NCI-H2107 treated with DMSO at 0.1 percent for 48 hours (cell line): Measurements from ENCODE around the gene SLC6A15.
A peak's percentile ranks its signal among the peaks of the same experiment; 100 is the strongest.

Experiments
- DNase-seq: peaks from one replicate; lab custom pipeline; 2025; ENCODE audit not compliant: unreplicated experiment; lab: John Stamatoyannopoulos, UW

SLC6A15 gene

DNA sequence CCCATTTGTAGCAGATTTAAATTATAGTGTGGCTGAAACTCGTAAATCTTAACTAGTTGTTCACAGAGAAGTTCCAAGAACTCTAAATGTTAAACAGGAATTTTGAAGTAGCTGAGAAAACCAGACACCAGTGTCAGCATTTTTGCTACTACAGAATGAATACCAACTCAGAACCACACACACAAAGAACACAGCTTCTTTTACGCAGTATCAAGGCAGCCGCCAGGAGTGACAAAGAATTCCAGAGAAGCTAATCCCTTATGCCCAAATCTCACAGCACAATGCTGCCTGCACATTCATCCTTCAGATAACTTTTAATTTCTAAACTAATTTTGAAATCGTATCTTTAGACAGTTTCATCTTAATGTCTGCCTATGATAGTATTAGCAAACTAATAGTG lies 37.4 kb downstream of the SLC6A15 start:
- no peak for DNase-seq

DNA sequence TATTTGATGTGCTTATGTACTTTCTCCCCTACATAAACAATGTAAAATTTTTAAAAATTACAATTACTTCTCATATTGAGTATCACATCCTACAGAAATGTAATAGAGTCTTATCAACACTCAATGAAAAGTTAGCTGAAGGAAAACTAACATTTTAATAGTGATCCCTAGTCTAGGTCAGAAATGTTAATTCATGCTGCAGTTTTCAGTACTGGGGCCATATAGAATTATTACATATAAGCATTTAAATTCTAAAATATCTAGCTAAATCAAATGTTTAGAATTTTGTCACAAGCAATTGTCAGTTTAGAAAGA lies 37.8 kb downstream of the SLC6A15 start:
- DNase-seq = no peak

DNA sequence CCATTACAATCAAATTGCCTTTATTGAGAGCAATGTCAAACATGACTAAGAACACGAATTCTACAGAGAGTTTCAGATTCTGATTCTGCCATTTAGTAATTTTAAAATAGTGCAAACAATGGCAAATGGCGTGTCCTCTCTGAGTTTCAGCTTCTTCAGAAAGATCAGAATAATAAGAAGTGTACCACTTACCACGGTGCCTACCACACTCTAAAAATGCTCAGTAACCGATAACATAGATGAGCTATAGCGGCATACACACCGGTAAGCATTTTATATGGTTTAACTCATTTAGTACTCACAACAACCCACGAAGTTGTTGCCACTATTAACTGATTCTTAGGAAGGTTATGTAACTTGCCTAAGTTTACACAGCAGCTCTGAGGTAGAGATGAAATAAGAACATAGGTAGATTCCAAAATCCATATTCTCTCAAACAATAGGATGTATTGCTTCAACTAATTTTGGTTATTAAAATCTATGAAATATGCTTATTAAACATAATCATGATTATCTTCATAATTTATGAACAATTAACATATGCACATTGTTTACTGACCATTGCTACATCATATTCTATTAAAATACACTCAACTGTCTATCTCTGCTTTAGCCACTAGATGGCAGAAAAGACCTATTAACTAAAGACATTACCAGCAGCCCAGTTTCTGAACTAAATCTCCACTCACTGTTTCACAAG lies 38.3 kb downstream of the SLC6A15 start:
- peak; percentile 66 for DNase-seq

DNA sequence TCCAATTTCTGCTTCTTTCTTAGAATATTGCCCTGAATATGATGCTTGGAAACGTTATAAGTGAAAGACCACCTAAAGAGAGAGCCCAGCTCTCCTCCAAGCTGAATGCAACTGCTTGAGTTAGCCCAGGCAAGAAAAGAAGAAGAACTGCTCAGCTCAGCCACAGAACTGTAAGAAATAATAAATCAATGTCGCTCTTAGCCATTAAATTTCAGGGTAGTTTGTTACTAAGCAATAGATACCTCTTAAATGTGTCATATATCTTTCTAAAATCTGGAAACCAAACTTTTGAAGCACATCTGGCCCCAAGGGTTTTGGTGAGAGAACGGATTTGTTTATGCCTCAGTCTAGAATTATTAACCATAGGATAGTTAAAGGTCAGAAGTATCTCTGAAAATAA lies 50.4 kb downstream of the SLC6A15 start:
- no peak for DNase-seq

DNA sequence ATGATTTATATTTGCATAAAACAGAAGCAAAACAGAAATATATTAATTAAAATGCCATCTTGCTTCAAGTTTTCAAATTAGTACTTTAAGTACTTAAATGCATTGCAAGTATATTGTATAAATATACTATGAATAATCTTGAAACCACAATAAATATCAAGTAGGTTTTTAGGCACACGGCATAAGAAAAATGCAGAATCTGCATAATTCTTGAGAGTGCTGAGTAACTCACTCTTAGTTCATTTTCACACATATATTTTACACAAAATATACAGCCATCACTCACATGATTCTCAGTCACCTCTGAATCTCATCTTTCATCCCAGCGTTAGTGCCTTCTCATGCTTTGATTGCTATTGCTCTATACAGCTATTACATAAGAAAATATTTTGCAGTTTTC lies 51.9 kb downstream of the SLC6A15 start:
- no peak for DNase-seq

DNA sequence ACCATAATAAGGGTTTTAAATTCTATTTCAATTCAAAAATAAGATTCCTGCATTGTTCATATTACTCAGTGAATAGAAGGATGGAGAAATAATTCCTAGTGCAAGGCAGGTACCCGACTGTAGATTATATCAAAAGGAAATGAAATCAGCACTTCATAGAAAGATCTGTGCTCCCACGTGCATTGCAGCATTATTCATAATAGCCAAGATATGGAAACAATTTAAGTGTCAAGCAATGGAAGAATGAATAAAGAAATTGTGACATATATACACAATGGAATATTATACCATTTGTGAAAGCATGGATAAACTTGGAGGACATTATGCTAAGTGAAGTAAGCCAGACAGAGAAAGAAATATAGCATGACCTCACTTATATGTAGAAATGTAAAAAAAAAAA lies 53.8 kb downstream of the SLC6A15 start:
- no peak for DNase-seq

DNA sequence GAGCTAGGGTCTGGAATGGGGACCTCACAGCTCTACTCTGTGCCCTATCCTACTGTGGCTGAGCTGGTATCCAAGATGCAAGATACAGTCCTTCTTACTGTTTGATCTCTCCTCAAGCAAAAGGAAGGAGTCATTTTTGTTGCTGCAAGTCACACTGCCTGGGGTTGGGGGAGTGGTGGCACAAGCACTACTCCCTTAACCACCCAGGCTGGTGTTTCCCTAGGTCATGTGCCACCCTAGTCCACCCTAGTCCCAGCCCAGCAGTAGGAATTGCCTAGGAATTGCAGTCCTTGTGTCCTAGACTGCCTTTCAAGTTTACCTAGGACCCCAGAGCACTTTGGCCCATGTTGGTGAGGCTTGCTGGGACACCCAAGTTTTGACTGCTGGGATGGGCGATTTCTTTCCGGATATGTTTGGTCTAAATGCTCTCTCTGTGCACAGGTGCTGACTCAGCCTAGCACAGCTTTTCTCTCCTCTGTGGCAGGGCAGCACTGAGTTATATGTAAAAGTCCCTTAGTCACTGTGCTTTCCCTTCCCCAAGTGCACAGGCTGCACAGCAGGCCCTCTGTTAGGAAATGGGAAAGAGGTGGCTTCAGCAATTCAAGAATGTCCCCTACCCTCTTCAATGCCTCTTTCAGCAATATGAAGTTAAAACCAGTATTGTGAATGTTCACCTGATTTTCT lies 54.9 kb downstream of the SLC6A15 start:
- no peak for DNase-seq

DNA sequence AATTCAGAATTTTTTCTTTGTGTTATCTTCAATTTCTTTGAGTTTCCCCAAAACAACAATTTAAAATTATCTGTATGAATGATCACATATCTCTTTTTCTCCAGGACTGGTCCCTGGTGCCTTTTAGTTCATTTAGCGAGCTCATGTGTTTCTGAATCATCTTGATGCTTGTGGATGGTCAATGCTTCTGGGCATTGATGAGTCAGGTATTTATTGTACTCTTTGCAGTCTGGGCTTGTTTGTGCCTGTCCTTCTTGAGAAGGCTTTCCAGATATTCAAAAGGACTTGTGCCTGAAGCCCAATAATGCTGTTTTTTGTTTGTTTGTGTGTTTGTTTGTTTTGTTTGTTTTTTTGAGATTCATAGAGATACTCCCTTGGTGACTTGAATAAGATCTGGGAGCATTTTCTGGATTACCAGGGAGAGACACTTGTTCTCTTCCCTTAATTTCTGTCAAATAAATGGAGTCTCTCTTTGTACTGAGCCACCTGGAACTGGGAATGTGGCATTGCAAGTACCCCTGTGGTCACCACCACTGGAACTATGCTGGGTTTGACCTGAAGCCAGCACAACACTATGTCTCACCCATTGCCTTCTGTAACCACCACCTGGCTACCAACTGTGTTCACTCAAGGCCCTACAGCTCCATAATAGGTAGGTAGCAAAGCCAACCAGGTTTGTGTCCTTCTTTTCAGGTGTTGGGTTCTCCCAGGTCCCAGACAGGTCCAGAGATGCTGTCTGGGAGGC lies 56.3 kb downstream of the SLC6A15 start:
- DNase-seq = no peak

DNA sequence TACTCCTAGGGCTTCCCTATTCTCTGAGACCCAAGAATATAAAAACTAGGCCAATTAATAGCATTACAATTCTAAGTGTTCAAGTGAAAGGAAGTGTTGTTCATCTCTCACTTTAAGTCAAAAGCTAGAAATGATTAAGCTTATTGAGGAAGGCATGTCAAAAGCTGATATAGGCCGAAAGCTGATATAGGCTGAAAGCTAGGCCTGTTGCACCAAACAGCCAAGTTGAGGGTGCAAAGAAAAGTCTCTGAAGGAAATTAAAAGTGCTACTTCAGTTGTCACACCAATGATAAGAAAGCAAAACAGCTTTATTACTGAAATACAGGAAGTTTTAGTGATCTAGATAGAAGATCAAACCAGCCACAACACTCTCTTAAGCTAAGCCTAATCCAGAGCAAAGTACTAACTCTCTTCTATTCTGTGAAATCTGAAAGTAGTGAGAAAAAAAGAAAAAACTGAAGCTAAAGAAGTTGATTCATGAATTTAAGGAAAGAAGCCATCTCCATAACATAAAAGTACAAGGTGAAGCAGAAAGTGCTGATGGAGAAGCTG lies 68.9 kb downstream of the SLC6A15 start:
- DNase-seq = no peak

DNA sequence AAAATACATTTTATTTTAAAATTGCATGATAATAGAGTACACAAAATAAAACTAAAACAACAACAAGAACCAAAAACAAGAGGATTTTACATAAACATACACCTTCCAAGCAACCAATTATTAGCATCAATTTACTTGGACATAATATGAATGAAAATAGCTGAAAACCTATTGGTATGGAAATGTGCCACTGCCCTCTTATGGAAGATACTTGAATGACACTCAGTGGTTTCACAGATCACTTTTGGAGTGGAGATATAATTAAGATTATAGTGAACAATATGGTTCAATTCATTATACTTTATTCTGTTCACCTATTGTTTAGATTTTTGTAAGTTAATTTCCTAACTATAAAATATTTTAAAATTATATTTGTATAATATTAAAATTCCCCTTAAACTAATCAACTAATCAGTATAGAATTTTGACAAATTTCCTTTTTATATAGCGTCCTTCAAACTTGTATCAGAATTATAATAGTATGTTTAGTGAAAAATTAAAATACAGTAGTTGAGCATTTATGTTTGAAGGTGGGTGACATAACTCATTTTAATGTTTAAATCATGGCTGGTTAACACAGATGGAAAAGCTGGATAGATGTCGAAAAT lies 70.1 kb downstream of the SLC6A15 start:
- peak; percentile 44 for DNase-seq

DNA sequence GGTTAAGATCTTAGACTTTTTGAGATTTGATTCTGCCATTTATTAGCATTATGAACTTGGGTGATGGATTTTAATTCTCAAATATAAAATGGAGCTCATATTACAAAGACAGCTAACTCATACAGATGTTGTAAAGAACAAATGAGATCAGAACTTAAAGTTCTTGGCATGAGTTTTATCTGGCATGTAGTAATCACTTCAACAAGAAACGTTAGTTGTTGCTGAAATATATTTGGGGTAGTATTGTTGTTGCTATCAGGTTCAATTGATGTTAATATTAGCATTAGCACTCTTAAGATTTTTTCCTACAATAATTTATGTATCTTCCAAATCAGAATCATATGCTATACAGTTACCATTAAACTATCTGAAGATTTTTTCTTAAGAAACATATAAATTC lies 71.0 kb downstream of the SLC6A15 start:
- no peak for DNase-seq

DNA sequence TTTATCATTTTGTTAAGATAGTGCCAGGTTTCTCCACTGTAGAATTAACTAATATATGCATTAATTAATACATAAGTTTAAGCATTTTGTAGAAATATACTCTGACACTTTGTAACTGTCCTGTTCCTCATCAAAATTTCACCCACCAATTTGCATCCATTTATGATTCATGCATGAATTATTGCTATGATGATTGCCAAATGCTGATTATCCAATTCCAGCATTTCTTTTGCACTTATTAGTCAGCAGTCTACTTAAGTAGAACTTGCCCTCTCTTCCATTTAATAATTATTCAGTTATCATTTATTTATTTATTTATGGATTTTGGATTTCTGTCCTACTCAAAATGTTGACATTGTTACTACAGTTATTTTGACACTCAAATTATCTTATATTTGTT lies 72.2 kb downstream of the SLC6A15 start:
- no peak for DNase-seq

DNA sequence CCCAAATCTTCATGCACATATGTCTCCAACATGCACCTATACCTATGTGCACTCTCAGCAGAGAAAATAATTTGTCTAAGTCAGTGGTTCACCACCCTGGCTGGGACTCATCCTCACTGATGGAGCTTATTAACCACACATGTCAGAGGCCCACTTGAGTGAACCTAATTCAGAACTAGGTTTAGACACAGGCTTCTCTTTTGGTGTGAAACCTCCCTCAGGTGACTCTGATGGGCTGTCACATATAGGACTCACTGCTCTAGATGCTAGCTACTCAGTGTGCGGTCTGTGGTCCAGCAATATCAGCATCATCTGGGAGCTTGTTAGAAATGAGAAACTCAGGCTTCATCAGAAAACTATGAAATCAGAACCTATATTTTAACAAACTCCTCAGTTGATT lies 85.7 kb downstream of the SLC6A15 start:
- no peak for DNase-seq

DNA sequence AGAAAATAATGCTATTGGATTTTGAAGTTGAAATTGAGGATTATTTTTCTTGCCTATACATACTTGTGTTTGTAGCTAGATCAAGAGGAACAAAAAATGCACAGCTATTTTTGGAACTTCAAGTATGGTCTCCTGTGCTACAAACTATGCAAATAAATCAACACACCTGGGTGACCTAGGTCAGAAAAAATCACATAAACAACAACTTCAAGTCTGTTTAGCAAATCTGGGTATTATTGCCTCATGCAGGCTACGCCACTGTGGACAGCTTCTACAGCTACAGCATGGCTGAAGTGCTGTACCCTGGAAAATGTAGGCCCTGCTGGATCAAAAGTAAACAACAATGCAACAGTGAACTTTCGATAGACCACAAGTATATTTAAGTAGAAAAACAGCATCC lies 87.5 kb downstream of the SLC6A15 start:
- DNase-seq = no peak

DNA sequence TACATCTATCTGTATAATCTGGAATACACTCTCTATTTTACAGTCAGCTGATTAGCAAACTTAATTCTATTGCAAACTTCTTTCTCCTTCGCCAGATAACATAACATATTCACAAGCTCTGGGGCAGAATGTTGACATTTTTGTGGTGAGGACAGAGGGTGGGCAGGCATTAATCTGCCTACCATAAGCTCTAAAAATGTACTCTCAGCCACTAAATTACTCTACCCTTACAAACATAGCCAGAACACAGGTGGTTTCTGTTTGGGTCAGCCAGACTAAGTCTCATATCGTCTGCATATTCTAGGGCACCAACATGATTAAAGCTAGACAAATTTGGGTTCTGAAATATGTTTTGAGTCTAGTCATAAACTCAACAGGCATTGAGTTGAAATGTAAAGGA lies 90.1 kb downstream of the SLC6A15 start:
- DNase-seq = no peak

DNA sequence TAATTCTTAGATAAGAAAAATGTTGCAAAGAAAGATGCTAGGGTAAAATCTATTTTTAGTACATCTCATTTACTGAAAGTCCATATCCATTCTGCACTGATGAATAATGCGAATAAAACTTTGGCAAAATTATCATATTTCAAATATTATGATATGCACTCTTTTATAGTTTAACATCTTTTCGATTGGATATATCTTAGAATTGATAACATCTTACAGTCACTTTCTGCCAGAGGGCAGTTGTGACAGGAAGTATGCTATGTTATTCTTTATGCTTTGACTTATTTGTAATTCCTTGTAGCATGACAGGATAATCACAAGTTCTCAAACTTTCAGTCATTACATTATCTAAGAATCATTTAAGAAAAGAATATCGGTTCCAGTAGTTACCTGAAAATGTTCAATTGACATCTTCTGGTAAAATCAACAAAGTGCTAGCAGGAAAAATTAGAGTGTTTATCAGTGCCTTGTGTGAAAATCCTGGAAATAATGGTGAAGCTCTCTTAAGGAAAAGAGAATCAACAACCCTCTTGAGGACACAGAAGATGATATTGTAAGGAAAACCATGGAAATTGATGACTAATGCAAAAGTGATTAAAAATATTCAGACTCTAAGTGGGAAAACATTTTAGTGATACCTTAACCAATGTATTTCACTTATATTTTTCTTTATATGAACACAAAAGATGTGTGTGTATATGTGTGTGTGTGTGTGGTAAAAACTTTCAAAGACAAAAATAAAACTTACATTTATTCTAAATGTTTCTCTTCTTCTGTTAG lies 95.5 kb downstream of the SLC6A15 start:
- no peak for DNase-seq

DNA sequence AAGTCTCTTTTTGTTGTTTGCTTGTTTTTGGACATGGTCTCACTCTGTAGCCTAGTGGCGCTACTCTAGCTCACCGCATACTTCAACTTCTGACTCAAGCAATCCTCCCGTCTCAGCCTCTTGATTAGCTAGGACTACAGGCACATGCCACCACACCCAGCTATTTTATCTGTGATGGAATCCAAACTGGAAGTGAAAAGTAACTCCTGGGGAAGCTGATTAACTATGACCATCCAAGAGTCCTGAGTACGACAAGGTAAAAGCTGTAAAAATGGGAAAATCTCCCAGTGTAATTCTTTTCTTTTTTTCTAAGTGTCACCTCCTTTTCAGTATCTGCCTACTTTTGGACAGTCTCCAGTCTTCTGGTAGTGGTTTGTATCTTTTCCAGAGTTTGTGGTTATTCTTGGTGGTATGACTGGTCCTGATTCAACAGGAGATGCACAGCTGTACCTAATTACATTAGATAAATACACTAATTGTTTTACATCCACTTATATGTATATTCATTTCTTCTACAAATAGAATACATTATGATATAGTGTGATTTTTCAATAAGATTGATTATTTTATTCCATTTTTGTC lies 97.8 kb downstream of the SLC6A15 start:
- DNase-seq = no peak

DNA sequence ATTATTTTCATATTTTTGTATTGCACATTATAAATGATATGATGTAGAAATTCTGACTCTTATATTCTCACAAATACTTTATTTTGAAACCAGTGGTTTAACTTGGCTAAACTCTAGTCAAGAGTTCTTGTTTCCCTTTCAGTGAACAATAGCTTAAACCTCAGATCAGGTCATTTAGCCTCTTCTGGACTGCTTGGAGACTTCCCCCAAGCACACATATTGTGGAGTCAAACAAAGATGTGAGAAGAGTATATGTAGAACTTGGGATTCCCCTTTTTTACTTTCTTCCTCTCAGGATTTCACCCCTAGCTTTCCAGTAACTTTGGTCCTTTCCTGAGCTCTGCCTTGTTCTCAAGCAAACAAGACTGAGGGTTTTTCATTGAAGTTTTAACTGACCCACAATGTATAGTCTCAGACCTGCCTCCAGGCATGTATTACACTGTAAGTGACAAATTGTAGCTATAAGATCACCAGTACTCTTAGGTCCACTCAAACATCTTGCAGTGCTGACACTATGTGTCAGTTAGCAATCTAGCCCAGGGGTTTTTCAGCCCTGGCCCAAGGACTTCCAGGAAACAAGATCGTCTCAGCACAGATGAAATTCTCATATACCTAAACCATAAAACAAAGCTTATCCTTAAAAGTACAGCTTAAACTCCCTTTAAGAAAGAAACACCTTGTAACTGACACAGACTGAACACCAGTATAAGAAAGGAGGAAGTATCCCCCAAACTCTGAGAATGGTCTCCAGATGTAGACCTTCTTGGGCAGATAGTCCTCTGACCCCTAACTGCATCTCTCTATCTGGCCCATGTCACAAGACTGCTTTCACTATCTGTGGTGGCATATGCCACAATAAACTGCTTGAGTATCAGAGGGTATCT lies 98.6 kb downstream of the SLC6A15 start:
- no peak for DNase-seq

DNA sequence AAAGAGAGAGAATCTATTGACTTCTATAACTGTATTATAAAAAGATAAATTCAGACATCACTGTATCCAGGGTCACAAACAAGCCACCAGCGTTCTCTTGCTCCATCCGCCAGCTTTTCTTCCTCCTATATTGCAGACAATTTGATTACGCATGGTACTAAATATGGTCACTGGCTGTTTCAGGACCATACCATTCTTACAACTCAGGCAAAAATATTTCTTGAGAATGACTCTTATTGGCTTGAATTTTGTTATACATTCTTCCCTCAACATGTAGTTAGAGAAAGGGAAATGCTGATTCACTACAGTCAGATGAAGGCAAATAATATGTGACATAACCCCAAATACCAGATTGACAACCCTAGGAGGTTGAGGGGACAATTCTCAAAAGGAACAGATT lies 101.3 kb downstream of the SLC6A15 start:
- DNase-seq = no peak

DNA sequence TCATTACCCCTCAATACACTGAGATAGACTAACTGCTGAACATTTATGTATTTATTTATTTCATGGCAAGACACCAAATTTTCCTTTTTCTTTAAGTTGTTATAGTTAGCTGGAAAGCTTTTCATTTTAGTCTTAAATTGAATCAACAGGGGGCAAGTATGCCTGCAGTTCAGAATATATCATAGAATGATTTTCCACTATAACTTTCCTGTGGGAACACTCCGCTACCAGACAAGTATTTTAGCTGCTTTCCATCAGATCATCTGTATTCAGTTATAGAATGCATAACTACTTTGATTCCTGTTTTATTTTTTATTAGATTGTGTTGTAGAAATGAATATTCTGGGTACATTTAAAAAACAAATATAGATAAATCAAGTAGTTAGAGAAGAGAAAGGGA lies 102.0 kb downstream of the SLC6A15 start:
- no peak for DNase-seq
